IPS DF 4.7 (cell line): ENCODE data around the gene ARL11.

Experiments used
- DNase-seq: peaks from one replicate; pipeline ENCODE4 v3.0.0-alpha.2; 2013; ENCODE audit warnings: low spot score; ENCODE audit errors: extremely low read depth

Gene ARL11

GRCh38 chr13:49649244-49649962 lies 21.1 kb downstream of the ARL11 start:
- DNase-seq, result no peak

GRCh38 chr13:49649963-49650312 lies 21.6 kb downstream of the ARL11 start:
- DNase-seq, result no peak

GRCh38 chr13:49651570-49652354 lies 23.5 kb downstream of the ARL11 start:
- DNase-seq, result no peak

- DNase-seq, result no peak
These were observed 24.3 kb downstream of the ARL11 start for GRCh38 chr13:49652355-49653305.

DNA sequence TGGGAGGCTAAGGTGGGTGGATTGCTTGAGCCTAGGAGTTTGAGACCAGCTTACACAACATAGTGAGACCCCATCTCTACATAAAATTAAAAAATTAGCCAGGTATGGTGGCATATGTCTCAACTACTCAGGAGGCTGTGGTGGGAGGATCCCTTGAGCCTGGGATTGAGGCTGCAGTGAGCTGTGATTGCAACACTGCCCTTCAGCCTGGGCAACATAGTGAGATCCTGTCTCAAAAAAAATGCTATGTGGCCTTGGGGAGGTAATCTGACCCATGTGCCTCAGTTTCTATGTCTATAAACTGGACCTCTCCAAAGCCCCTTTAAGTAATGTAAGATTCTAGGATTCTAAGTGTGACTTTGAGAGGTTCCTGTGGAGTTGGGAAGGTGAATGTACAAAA lies 25.2 kb downstream of the ARL11 start:
- no peak for DNase-seq

GRCh38 chr13:49654011-49654410 lies 25.7 kb downstream of the ARL11 start:
- no peak for DNase-seq

DNA sequence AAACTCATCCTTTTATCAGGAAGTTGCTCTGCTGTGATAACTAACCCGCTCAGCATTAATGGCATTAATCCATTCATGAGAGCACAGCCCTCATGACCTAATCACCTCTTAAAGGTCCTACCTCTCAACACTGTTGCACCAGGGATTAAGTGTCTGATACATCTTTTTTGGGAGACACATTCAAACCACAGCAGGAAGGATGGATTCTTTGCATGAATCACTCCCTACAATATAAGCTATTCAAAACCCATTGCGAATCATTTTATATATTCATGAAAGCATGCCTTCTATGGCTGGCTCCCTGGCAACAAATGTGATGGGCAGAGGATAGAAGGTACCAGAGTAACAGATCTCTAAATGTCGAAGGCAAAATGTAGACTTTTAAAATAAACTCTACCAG lies 27.6 kb downstream of the ARL11 start:
- DNase-seq, result no peak

- no peak for DNase-seq
These were observed 28.9 kb downstream of the ARL11 start for GRCh38 chr13:49657241-49657641.

- no peak for DNase-seq
These were observed 36.3 kb downstream of the ARL11 start for GRCh38 chr13:49664606-49665005.

- no peak for DNase-seq
These were observed 39.5 kb downstream of the ARL11 start for GRCh38 chr13:49667773-49668172.

- DNase-seq, result peak; percentile 36
These were observed 41.5 kb downstream of the ARL11 start for GRCh38 chr13:49669735-49670309.

- no peak for DNase-seq
These were observed 42.5 kb downstream of the ARL11 start for GRCh38 chr13:49670828-49671227.

DNA sequence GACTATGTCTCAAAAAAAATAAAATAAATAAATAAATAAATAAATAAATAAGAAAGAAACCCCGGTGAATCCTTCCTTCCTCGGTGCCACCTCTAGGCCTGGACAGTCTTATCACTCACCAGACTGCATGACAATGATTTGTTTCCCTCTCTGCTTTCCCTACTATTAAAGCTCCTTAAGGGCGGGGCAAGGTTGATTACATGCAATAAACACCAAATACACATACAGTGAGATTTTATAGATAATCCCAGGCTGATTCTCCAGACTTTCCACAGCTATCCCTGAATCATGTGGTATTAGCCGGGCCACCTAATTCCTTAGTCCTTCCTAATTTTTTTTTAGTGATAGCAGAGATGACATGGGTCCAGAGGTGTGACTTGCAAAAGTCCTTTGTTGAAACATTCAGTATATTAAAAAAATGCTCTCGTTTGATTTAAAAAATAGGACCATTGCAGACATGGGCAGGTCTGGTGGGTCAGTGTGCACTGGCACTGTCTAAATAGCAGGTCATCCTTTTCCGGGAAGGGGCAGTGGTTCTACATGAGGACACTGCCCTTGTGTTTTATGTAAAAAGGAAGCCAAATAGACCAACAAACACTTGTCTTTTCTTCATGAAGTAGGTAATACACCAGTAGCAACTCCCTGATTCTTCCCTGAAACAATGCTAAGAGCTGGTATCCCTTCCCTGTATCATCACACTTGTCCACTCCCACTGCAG lies 48.4 kb downstream of the ARL11 start:
- no peak for DNase-seq

GRCh38 chr13:49678191-49678914 lies 50.0 kb downstream of the ARL11 start:
- DNase-seq, result no peak

- DNase-seq, result no peak
These were observed 50.9 kb downstream of the ARL11 start for GRCh38 chr13:49679246-49679645.

DNA sequence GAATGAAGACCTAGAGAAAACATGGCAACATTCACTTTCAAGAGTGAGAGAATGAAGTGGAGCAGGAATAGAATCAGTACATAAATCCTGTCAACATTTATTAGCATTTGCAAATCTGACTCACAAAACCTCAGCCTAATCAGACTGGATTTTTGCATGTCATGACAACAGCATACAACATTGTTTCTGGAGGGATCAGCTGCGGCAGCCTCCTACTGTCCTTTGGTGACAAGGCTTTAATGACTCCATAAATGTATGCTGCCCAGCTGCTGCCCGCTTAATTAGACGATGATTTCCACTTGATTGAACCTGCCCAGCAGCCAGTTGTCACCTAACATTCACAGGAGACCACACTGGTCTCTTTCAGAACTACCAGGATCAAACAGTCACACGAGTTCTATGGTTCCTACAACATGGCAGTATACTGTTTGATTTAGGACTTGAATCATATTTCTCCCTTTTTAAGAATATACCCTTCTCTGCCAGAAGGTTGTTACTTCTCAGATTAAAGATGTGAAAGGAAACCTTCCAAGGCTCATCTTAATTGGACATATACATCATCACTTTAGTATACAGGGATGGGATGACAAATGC lies 53.6 kb downstream of the ARL11 start:
- no peak for DNase-seq
